T-helper 17 cell (primary cell): ENCODE results near the gene FAM131C. TPM values are rescaled to one million over a fixed set of nuclear protein-coding genes. Genes with fewer than 3 reads are reported as not detected.
"Not testable (repeated sequence)": the region's sequence is repeated elsewhere in the genome, so short reads cannot be mapped to it uniquely, and the experiment has no call there.

Experiments
- ATAC-seq: fragments of 150-1000 bp; cut with Tn5 transposase; 2 replicates; pipeline ENCODE4 v1.10.0; 2021; ENCODE audit warnings: mild to moderate bottlenecking, moderate library complexity
- DNase-seq, 3 donors: peaks; one replicate each; pipeline versions ENCODE4 v3.0.0 to v3.0.0-alpha.2; 2020 to 2021
- H3K9me3 ChIP-seq: one replicate; pipeline ENCODE4 v1.7.0; 2013; ENCODE audit warnings: low read length, mild to moderate bottlenecking; ENCODE audit not compliant: control insufficient read depth, poor library complexity, severe bottlenecking
- H3K27ac Mint-ChIP-seq: one replicate; pipeline ENCODE4 v1.8.0; 2022; ENCODE audit warnings: mild to moderate bottlenecking, moderate library complexity, mixed read lengths
- H3K27me3 Mint-ChIP-seq: one replicate; pipeline ENCODE4 v1.8.0; 2022; ENCODE audit warnings: mixed read lengths
- H3K36me3 Mint-ChIP-seq: one replicate; pipeline ENCODE4 v1.8.0; 2022; ENCODE audit warnings: low read depth, mixed read lengths
- H3K4me1 Mint-ChIP-seq: one replicate; pipeline ENCODE4 v1.8.0; 2022; ENCODE audit warnings: mild to moderate bottlenecking, mixed read lengths
- H3K4me3 Mint-ChIP-seq: one replicate; pipeline ENCODE4 v1.8.0; 2022; ENCODE audit warnings: mild to moderate bottlenecking, moderate library complexity, mixed read lengths
- total RNA-seq, 4 donors: library from RNA in 2 of 4; stranded (reverse) in 2 of 4; gene quantifications; one replicate each; pipeline ENCODE4 v1.2.3 and lab custom pipeline; 2022 to 2026

FAM131C gene
- total RNA-seq, 2 donors from 2014 or later, result not detected

DNA sequence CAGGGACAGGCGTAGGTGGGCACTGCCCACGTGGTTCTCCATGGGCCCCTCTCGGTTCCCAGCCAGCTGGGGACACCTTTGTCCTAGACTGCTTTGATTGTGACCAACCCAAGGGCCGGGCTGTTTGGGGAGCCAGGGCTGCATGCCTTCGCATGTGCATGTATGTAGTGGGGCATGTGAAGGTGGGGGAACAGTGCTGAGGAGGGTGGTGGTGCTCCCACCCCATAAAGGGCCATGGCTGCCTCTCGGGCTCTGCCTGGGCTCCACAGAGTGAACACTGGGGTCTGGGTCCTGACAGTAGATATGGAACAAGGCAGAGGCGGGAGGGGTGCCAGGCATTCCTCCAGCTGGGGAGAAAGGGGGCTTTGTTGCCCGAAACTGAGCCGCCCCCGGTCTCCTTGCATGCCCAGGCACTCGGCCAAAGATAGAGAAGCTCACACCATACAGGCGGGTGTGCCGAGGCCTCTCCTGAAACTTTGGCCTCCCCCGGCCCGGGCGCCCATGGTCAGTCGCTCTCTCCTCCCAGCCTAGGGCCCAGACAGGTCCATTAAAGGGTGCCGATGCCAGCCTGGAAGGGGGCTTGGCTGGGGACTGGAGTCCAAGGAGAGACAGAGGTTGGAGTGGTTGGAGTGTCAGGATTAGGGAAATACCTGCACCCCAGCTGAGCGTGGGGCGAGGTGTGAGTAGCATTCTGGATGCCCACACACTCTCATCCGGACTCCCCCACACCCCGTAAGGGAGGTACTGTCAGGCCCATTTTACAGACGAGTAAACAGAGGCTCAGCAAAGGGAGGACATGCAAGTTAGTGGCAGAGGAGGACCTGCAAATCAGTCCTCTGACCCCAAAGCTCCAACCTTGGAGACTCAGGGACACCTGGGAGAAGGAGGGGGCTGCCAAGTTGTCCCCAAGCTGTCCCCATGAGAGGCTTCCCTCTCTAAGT, 41.3 kb upstream of the FAM131C start:
- Mint-ChIP-seq H3K27ac (no peak overlapping the region), H3K27me3 (peaks cover 28% of the 10 kb centered on the region), H3K36me3 (peaks cover 5% of the 10 kb centered on the region), H3K4me1 (peaks cover 7% of the 10 kb centered on the region), H3K4me3 (no peak overlapping the region)
- DNase-seq (no peak), ATAC-seq (no peak)
- no peaks in the 10 kb centered on the region for H3K9me3 ChIP-seq

DNA sequence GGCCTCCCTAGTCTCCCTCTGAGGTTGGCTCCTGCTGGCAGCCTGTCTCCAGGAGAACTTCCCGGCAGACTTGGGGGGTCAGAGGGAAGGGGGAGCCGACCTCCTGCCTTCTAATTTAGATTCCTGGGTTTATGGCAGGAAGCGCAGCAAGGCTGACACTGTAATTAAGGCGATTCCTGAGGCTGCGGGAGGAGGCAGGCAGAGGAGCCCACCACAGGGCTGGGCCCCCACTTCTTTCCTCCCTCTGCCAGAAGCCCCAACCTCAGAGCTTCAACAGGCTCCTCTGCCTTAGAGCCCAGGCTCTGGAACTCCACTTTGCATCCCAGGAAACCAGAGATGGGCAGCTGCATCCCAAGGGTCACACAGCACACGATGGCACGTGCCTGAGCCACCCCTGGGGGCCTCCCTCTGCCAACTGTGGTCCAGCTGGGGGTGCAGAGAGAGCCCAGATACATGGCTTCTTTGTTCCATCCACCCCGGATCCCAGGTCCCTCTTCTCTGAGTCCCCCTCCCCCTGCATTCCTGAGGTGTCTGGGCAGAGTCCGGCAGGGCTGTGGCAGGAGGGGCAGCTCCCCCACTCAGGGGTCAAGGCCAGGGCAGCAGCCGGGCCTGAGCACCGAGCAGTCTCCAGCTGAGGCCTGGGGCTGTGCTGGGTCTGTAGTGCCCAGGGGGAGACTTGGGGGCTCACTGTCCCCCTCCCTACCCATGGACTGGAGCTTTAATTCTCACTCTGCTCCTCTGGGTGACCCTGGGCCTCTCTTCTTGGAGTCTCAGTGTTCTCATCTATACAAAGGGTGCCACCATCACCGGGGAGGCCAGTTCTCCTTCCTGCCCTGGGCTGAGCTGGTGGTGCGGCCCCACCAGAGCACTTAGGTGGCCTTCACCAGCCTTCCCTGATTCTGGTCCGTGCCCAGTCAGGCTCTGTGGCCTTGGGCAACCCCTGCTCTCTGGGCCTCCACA, 39.4 kb upstream of the FAM131C start:
- Mint-ChIP-seq H3K4me1 (peaks cover 7% of the 10 kb centered on the region), H3K4me3 (no peak overlapping the region), H3K27me3 (peaks cover 28% of the 10 kb centered on the region), H3K27ac (no peak overlapping the region), H3K36me3 (peaks cover 5% of the 10 kb centered on the region)
- DNase-seq (no peak), ATAC-seq (no peak)
- H3K9me3 ChIP-seq, result no peaks in the 10 kb centered on the region

DNA sequence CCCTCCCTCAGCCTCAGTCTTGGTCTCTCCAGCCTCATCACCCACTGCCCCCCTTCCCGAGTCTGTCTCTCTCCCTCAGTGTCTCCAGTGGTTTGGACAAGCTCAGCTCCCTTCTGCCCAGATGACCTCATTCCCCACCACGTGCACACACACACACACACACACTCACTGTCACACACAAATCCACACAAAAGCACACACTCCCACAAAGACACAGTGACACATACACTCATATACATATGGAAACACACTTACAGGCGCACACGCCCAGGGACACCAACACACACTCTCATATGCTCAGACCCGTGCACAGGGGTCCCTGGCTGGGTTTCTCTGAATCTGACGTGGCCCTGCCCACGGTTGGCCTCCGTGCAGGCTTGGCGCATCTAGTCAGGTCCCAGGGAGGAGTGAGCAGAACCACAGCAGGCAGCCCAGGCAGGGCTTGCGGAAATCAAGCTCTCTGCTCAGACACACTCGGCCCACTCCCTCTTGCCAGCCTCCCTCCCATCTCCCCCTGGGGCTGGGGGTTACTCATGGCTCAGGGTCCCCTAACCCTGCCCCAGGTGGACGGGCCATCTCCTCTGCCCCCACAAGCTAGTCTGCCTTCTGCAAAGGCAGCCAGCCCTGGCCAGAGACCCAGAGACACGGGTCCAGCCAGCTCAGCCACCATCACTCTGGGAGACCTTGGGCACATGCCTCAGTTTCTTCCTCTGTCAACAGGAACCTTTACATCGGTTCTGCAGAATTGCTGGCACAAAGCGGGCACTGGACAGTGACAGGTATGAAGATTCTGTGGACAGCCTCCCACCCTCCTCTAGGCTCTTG, 38.5 kb upstream of the FAM131C start:
- Mint-ChIP-seq H3K4me1 (peaks cover 5% of the 10 kb centered on the region), H3K27me3 (peaks cover 31% of the 10 kb centered on the region), H3K27ac (no peak overlapping the region), H3K4me3 (no peak overlapping the region), H3K36me3 (peaks cover 5% of the 10 kb centered on the region)
- DNase-seq, result no peak
- no peaks in the 10 kb centered on the region for H3K9me3 ChIP-seq
- no peak for ATAC-seq

DNA sequence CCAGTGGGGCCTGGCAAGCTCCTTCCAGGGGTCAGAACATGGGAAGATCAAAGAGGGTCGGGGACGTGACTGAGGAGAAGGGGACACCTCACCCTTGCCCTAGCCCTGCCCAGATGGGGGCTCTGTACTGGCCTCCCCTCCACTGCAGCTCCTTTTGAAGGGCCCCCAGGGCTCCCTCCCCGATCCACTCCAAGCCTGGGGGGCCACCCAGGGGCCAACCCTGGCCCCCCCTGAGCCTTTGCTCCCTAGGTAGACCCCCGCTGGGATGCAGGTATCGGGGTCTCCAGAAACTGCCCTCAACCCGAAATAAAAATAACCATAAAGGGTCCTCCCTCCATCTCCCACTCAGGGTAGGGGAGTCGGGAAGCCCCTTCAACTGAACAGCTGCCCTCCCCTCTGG, 37.4 kb upstream of the FAM131C start:
- Mint-ChIP-seq H3K4me1 (peaks cover 5% of the 10 kb centered on the region), H3K36me3 (peaks cover 5% of the 10 kb centered on the region)

DNA sequence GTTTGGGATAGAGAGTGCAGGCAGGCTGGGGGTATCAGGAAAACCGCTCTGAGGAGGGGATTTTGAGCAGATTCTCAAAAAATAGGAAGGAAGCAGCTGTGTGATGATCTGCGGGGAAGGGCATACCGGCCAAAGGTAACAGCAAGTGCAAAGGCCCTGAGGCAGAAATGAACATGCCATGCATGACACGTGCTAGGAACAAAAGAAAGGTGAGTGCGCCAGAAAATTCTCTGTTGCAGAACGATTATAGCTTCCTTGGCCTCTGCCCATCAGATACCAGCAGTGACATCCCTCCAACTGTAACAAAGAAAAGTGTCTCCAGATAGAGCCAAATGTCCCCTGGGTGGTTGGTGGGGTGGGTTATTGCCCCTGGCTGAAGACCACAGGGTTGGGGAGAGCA, 37.0 kb upstream of the FAM131C start:
- peaks cover 32% of the 10 kb centered on the region for H3K27me3 Mint-ChIP-seq
- peaks cover 5% of the 10 kb centered on the region for H3K4me1 Mint-ChIP-seq
- H3K36me3 Mint-ChIP-seq, result peaks cover 5% of the 10 kb centered on the region
- peak overlapping the region; percentile 1 for H3K27ac Mint-ChIP-seq
- DNase-seq (no peak), ATAC-seq (no peak)
- no peak overlapping the region for H3K4me3 Mint-ChIP-seq
- H3K9me3 ChIP-seq, result no peaks in the 10 kb centered on the region

More for the DNA sequence above, 37.4 kb upstream of the FAM131C start:
- Mint-ChIP-seq H3K27me3 (peaks cover 31% of the 10 kb centered on the region), H3K4me3 (no peak overlapping the region), H3K27ac (no peak overlapping the region)
- ATAC-seq, result no peak
- no peak for DNase-seq
- no peaks in the 10 kb centered on the region for H3K9me3 ChIP-seq

DNA sequence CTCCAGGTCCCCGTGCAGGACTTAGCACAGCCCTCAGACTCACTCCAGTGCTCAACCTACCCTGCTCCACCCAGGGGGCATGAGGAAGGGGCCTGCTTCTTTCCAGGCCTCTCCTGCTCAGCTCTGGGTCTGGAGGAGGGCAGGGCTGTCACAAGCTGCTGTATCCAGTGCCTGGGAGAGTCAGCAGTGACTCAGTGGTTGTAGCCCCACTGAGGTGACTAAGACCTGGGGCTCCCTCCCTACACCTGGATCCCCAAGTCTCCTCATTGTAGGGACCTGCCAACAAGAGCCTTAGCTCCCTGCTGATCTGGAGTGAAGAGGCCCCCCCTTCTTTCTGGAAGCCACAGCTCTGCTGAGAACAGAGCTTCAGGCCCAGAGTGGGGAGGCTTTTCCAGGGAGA, 36.1 kb upstream of the FAM131C start:
- ATAC-seq (no peak), DNase-seq (no peak)
- H3K36me3 Mint-ChIP-seq, result peaks cover 5% of the 10 kb centered on the region
- H3K27ac Mint-ChIP-seq, result no peak overlapping the region
- no peaks in the 10 kb centered on the region for H3K9me3 ChIP-seq
- no peak overlapping the region for H3K4me3 Mint-ChIP-seq
- H3K4me1 Mint-ChIP-seq, result peaks cover 5% of the 10 kb centered on the region
- H3K27me3 Mint-ChIP-seq, result peaks cover 32% of the 10 kb centered on the region

DNA sequence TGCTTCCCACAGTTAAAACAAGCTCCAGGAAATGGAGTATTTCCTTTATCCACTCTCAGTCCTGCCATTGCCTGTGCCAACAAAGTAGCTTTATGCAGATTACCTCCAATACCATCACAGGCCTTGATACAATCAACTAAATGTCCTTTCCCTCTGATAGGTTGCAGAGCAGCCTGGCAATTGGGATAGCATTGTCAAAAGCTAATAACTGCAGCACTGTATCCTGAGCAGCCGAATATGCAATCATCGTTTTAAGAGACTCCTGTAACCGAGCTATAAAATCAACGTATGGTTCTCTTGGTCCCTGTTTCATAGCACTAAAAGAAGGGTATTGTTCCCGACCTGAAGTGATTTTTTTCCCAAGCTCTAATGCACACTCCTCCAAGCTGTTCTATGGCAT, 33.6 kb upstream of the FAM131C start:
- DNase-seq, ATAC-seq, H3K27ac Mint-ChIP-seq, H3K4me1 Mint-ChIP-seq, H3K36me3 Mint-ChIP-seq, H3K4me3 Mint-ChIP-seq, H3K9me3 ChIP-seq: not testable (repeated sequence)
- H3K27me3 Mint-ChIP-seq, result peaks cover 20% of the 10 kb centered on the region

DNA sequence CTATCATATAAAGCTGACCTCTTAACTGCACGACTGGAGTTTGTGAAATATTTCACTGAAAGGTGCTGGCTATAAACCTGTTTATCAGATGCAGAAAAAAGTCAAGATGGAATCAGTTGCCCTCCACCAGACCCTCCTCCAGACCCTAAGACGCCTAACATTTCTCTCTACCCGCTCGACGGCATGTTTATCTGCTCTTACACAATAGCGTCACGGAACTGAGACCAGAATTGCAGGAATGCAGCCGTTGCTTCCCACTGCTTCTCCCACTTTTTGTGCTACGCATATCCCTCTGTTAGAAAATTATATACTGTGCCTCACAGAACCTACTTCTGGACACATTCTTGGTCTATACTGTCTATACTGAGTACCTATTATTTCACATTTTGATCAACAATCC, 28.2 kb upstream of the FAM131C start:
- Mint-ChIP-seq H3K36me3 (no peaks in the 10 kb centered on the region), H3K27me3 (peaks cover 21% of the 10 kb centered on the region), H3K4me1 (no peaks in the 10 kb centered on the region), H3K27ac (no peak overlapping the region), H3K4me3 (no peak overlapping the region)
- no peaks in the 10 kb centered on the region for H3K9me3 ChIP-seq
- no peak for ATAC-seq
- no peak for DNase-seq

DNA sequence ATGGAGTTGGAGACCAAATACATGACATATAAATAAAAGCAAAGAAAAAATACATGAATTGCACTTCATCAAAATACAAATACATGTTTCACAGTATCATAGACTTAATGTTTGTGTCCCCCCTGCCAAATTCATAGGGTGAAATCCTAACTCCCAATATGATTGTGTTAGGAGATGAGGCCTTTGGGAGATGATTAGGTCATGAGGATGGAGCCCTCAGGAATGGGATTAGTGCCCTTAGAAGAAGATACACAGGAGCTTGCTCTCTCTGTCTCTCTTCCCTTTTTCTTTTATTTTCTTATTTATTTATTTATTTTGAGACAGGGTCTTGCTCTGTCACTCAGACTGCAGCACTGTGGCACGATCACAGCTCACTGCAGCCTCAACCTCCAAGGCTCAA, 26.0 kb upstream of the FAM131C start:
- Mint-ChIP-seq H3K36me3 (no peaks in the 10 kb centered on the region), H3K4me3 (no peak overlapping the region), H3K27ac (no peak overlapping the region), H3K4me1 (peaks cover 2% of the 10 kb centered on the region), H3K27me3 (peaks cover 30% of the 10 kb centered on the region)
- DNase-seq (no peak), ATAC-seq (no peak)
- H3K9me3 ChIP-seq, result no peaks in the 10 kb centered on the region

DNA sequence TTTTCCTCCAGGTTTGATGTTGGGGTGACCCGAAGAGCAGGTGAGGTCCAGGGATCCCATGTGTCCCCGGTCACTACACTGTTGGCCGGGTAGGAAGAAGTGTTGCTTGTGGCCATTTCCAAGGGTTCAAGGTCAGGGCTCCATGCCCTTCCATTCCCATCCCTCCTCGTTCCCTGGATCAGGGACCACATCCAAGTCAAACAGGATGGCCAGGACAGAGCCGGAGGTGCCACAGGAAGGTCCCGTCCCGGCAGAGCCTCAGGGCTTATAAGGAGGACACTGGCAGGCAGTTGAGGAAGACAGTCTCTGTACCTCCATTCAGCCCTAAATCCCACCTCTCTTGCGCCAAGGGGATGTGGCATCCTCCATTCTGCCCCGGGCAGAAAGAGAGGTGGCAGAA, 22.0 kb upstream of the FAM131C start:
- Mint-ChIP-seq H3K36me3 (no peaks in the 10 kb centered on the region), H3K27ac (no peak overlapping the region), H3K4me1 (peaks cover 2% of the 10 kb centered on the region), H3K4me3 (no peak overlapping the region), H3K27me3 (peaks cover 30% of the 10 kb centered on the region)
- H3K9me3 ChIP-seq, result no peaks in the 10 kb centered on the region
- ATAC-seq, result no peak
- no peak for DNase-seq

DNA sequence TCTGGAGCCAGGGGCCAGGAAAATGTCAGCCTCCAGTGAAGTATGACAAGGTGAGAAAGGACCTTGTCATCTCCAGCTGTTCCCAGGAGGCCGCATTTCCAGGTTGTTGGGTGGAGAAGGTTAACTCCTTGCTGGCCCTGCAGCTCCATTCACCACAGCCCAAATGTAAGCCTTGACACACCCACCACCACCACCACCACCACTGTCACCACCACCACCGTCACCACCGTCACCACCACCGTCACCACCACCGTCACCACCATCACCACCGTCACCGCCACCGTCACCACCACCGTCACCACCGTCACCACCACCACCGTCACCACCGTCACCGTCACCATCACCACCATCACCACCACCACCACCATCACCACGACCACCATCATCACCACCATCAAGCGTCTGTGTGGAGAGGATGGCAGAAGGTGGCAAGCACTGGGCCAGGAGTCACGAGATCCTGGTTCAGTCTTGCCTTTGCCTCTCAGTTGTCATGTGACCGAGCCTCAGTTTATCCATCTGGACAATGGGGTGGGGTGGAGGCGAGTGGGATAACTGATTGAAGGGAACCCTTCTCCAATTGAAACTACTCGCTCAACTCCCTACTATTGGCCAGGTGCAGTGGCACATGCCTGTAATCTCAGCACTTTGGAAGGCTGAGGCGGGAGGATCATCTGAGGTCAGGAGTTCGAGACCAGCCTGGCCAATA, 21.2 kb upstream of the FAM131C start:
- no peak overlapping the region for H3K4me3 Mint-ChIP-seq
- no peak overlapping the region for H3K27ac Mint-ChIP-seq
- DNase-seq, result no peak
- no peaks in the 10 kb centered on the region for H3K36me3 Mint-ChIP-seq
- peaks cover 2% of the 10 kb centered on the region for H3K4me1 Mint-ChIP-seq
- no peak for ATAC-seq
- H3K27me3 Mint-ChIP-seq, result peaks cover 25% of the 10 kb centered on the region
- H3K9me3 ChIP-seq, result no peaks in the 10 kb centered on the region

DNA sequence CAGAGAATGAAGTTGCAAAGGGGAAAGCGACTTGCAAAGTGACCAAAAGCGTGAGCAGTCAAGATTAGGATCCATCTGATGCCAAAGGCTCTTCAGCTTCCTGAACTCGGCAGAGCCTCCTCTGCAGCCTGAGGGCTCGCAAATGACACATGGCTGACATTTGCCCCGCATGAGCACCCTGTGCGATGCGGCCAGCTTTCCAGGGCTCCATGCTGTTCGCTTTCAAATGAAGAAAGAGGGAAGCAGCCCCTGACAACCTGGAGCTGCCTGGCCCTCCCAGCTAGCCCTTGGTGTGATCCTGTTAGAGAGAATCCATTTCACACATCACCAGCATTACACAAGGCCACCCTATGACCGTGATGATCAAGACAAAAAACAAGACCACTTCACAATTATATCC, 20.2 kb upstream of the FAM131C start:
- no peak overlapping the region for H3K27ac Mint-ChIP-seq
- no peak overlapping the region for H3K4me3 Mint-ChIP-seq
- no peaks in the 10 kb centered on the region for H3K9me3 ChIP-seq
- H3K27me3 Mint-ChIP-seq, result peaks cover 25% of the 10 kb centered on the region
- no peaks in the 10 kb centered on the region for H3K36me3 Mint-ChIP-seq
- H3K4me1 Mint-ChIP-seq, result peaks cover 9% of the 10 kb centered on the region
- no peak for ATAC-seq
- DNase-seq, result no peak
